CD4-positive, alpha-beta T cell treated with Interleukin-10 for 1 hour (primary cell): ENCODE measurements around the gene EHMT1.
"Not testable (repeated sequence)": the region's sequence is repeated elsewhere in the genome, so short reads cannot be mapped to it uniquely, and the experiment has no call there.

Source experiments
- DNase-seq: peaks from one replicate; pipeline ENCODE4 v3.0.0-alpha.2; 2020

Gene EHMT1

GRCh38 chr9:137723783-137724445, 105.1 kb downstream of the EHMT1 start:
- no peak for DNase-seq

- no peak for DNase-seq
Measured at GRCh38 chr9:137724818-137725240, 106.0 kb downstream of the EHMT1 start.

- DNase-seq: no peak
Measured at GRCh38 chr9:137725598-137725997, 106.8 kb downstream of the EHMT1 start.

- DNase-seq: not testable (repeated sequence)
Measured at GRCh38 chr9:137726336-137726735, 107.5 kb downstream of the EHMT1 start.

- no peak for DNase-seq
Measured at GRCh38 chr9:137726764-137727163, 108.0 kb downstream of the EHMT1 start.

- DNase-seq: no peak
Measured at GRCh38 chr9:137727716-137728115, 108.9 kb downstream of the EHMT1 start.

- DNase-seq: no peak
Measured at GRCh38 chr9:137728444-137729311, 109.9 kb downstream of the EHMT1 start.

- DNase-seq: no peak
Measured at GRCh38 chr9:137731216-137731946, 112.6 kb downstream of the EHMT1 start.

GRCh38 chr9:137731947-137732813, 113.4 kb downstream of the EHMT1 start:
- DNase-seq: no peak

GRCh38 chr9:137733429-137733828, 114.6 kb downstream of the EHMT1 start:
- no peak for DNase-seq

GRCh38 chr9:137734181-137734580, 115.4 kb downstream of the EHMT1 start:
- no peak for DNase-seq

GRCh38 chr9:137738182-137738696, 119.4 kb downstream of the EHMT1 start:
- not testable (repeated sequence) for DNase-seq

GRCh38 chr9:137738703-137739102, 119.9 kb downstream of the EHMT1 start:
- DNase-seq: no peak

GRCh38 chr9:137739371-137740309, 120.8 kb downstream of the EHMT1 start:
- no peak for DNase-seq

GRCh38 chr9:137740312-137740711, 121.5 kb downstream of the EHMT1 start:
- DNase-seq: no peak

GRCh38 chr9:137741330-137741729, 122.5 kb downstream of the EHMT1 start:
- no peak for DNase-seq

GRCh38 chr9:137742698-137743097, 123.9 kb downstream of the EHMT1 start:
- no peak for DNase-seq

- DNase-seq: no peak
Measured at GRCh38 chr9:137743695-137744094, 124.9 kb downstream of the EHMT1 start.

- no peak for DNase-seq
Measured at GRCh38 chr9:137744632-137745183, 125.9 kb downstream of the EHMT1 start.

GRCh38 chr9:137745541-137745991, 126.8 kb downstream of the EHMT1 start:
- no peak for DNase-seq

GRCh38 chr9:137748311-137748710, 129.5 kb downstream of the EHMT1 start:
- no peak for DNase-seq
